GM23338 (cell line): ENCODE data around the gene SELENOW.
"Not testable (repeated sequence)": the region's sequence is repeated elsewhere in the genome, so short reads cannot be mapped to it uniquely, and the experiment has no call there.

Source experiments
- CREB1 ChIP-seq: fragments of 250-450 bp; sonication (Bioruptor Pico); IDR thresholded peaks from 2 replicates; pipeline ENCODE4 v1.5.0; 2020; ENCODE audit warnings: low read depth, mild to moderate bottlenecking, moderate library complexity
- EZH2 ChIP-seq: fragments of 200-600 bp; sonication (generic); IDR thresholded peaks from one replicate; pipeline ENCODE4 v1.8.0; 2017; ENCODE audit warnings: antibody characterized with exemption, mild to moderate bottlenecking, low read depth; ENCODE audit not compliant: unreplicated experiment
- EZH2phosphoT487 ChIP-seq: fragments of 200-600 bp; sonication (generic); IDR thresholded peaks from one replicate; pipeline ENCODE4 v1.8.1; 2018; ENCODE audit warnings: antibody characterized with exemption; ENCODE audit not compliant: unreplicated experiment
- JUNB ChIP-seq: IDR thresholded peaks from one replicate; pipeline ENCODE4 v1.6.1; 2016; ENCODE audit warnings: antibody characterized with exemption; ENCODE audit not compliant: unreplicated experiment
- NANOG ChIP-seq: IDR thresholded peaks from 2 replicates; pipeline ENCODE4 v1.6.1; 2016; ENCODE audit warnings: antibody characterized with exemption, borderline replicate concordance
- POLR2AphosphoS5 ChIP-seq: IDR thresholded peaks from 2 replicates; pipeline ENCODE4 v1.6.1; 2016; ENCODE audit warnings: antibody characterized with exemption, low read depth
- ZNF114 ChIP-seq: fragments of 250-450 bp; sonication (Bioruptor Pico); IDR thresholded peaks from 2 replicates; pipeline ENCODE4 v1.5.0; 2020; ENCODE audit warnings: mild to moderate bottlenecking, moderate library complexity
- ZNF331 ChIP-seq: fragments of 250-450 bp; sonication (Bioruptor Pico); IDR thresholded peaks from 2 replicates; pipeline ENCODE4 v1.5.0; 2020; ENCODE audit warnings: low read depth, mild to moderate bottlenecking, moderate library complexity
- TF ChIP-seq, protein P1 (sequence below), 2 experiments: fragments of 200-600 bp in 1 of 2; sonication (generic) in 1 of 2; conservative IDR thresholded peaks; 2 replicates each; pipeline versions ENCODE4 v1.5.1 to v1.6.1; 2016 to 2017; ENCODE audit warnings: antibody characterized with exemption in 2 of 2, low read depth in 2 of 2, mild to moderate bottlenecking in 2 of 2, moderate library complexity in 1 of 2
- TF ChIP-seq, protein P2 (sequence below): IDR thresholded peaks from one replicate; pipeline ENCODE4 v1.6.1; 2018; ENCODE audit warnings: antibody characterized with exemption; ENCODE audit not compliant: unreplicated experiment

- TF ChIP-seq, protein P1, sequence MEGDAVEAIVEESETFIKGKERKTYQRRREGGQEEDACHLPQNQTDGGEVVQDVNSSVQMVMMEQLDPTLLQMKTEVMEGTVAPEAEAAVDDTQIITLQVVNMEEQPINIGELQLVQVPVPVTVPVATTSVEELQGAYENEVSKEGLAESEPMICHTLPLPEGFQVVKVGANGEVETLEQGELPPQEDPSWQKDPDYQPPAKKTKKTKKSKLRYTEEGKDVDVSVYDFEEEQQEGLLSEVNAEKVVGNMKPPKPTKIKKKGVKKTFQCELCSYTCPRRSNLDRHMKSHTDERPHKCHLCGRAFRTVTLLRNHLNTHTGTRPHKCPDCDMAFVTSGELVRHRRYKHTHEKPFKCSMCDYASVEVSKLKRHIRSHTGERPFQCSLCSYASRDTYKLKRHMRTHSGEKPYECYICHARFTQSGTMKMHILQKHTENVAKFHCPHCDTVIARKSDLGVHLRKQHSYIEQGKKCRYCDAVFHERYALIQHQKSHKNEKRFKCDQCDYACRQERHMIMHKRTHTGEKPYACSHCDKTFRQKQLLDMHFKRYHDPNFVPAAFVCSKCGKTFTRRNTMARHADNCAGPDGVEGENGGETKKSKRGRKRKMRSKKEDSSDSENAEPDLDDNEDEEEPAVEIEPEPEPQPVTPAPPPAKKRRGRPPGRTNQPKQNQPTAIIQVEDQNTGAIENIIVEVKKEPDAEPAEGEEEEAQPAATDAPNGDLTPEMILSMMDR (conservative IDR thresholded peaks at IDR 0.05; ENCODE audit: low read depth in 2 of 2) = not testable (repeated sequence)
- not testable (repeated sequence) for TF ChIP-seq EZH2; EZH2phosphoT487; NANOG; CREB1; POLR2AphosphoS5; JUNB; ZNF331 (CRISPR knock-in tag); ZNF114
- TF ChIP-seq, protein P2, sequence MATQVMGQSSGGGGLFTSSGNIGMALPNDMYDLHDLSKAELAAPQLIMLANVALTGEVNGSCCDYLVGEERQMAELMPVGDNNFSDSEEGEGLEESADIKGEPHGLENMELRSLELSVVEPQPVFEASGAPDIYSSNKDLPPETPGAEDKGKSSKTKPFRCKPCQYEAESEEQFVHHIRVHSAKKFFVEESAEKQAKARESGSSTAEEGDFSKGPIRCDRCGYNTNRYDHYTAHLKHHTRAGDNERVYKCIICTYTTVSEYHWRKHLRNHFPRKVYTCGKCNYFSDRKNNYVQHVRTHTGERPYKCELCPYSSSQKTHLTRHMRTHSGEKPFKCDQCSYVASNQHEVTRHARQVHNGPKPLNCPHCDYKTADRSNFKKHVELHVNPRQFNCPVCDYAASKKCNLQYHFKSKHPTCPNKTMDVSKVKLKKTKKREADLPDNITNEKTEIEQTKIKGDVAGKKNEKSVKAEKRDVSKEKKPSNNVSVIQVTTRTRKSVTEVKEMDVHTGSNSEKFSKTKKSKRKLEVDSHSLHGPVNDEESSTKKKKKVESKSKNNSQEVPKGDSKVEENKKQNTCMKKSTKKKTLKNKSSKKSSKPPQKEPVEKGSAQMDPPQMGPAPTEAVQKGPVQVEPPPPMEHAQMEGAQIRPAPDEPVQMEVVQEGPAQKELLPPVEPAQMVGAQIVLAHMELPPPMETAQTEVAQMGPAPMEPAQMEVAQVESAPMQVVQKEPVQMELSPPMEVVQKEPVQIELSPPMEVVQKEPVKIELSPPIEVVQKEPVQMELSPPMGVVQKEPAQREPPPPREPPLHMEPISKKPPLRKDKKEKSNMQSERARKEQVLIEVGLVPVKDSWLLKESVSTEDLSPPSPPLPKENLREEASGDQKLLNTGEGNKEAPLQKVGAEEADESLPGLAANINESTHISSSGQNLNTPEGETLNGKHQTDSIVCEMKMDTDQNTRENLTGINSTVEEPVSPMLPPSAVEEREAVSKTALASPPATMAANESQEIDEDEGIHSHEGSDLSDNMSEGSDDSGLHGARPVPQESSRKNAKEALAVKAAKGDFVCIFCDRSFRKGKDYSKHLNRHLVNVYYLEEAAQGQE = not testable (repeated sequence)
Measured at GRCh38 chr19:47764705-47765104, 13.8 kb upstream of the SELENOW start.
